Sigmoid colon (tissue), 7 donors: ENCODE results near the gene FKRP. TPM values are rescaled to one million over a fixed set of nuclear protein-coding genes. Genes with fewer than 3 reads are reported as not detected.

Experiments used
- DNase-seq: peaks from one replicate; pipeline ENCODE4 v3.0.0-alpha.2; 2019
- H3K27ac ChIP-seq, 4 donors: fragments of 200-600 bp; sonication (generic); one replicate each; pipeline ENCODE4 v1.5.1; 2016 to 2019; ENCODE audit warnings: mild to moderate bottlenecking in 1 of 4
- H3K27me3 ChIP-seq, 3 donors: fragments of 200-600 bp; sonication (generic); one replicate each; pipeline ENCODE4 v1.5.1; 2019; ENCODE audit warnings: mild to moderate bottlenecking in 1 of 3
- H3K36me3 ChIP-seq, 4 donors: fragments of 200-600 bp; sonication (generic); one replicate each; pipeline ENCODE4 v1.5.1; 2016 to 2019
- H3K4me1 ChIP-seq, 4 donors: fragments of 200-600 bp; sonication (generic); one replicate each; pipeline ENCODE4 v1.5.1; 2017 to 2019
- H3K4me3 ChIP-seq, 4 donors: fragments of 200-600 bp; sonication (generic); one replicate each; pipeline ENCODE4 v1.5.1; 2017 to 2019; ENCODE audit warnings: mild to moderate bottlenecking in 2 of 4, moderate library complexity in 1 of 4
- H3K9me3 ChIP-seq, 4 donors: fragments of 200-600 bp in 3 of 4; sonication (generic) in 3 of 4; one replicate each; pipeline versions ENCODE4 v1.5.1 to v1.6.1; 2013 to 2019
- CTCF ChIP-seq, 4 experiments: fragments of 450-650 bp in 3 of 4; fragments of 200-600 bp in 1 of 4; IDR thresholded peaks; one replicate each; pipeline ENCODE4 v1.5.1; 2016 to 2019; ENCODE audit warnings: antibody characterized with exemption in 4 of 4, mild to moderate bottlenecking in 3 of 4, moderate library complexity in 2 of 4
- EP300 ChIP-seq, 4 donors: sonication (generic); formaldehyde crosslinking; IDR thresholded peaks; one replicate each; pipeline ENCODE4 v1.6.1; 2017; ENCODE audit warnings: antibody characterized with exemption in 4 of 4
- POLR2A ChIP-seq, 2 donors: fragments of 450-650 bp; IDR thresholded peaks; one replicate each; pipeline ENCODE4 v1.6.1; 2016; ENCODE audit warnings: antibody characterized with exemption in 2 of 2, mild to moderate bottlenecking in 2 of 2, moderate library complexity in 2 of 2
- POLR2AphosphoS5 ChIP-seq, 4 donors: sonication (generic); formaldehyde crosslinking; IDR thresholded peaks; one replicate each; pipeline ENCODE4 v1.6.1; 2017; ENCODE audit warnings: antibody characterized with exemption in 4 of 4
- WGBS, 2 donors: extraction: QIAGEN DNeasy Blood & Tissue Kit; methylation state at CpG; one replicate each; pipeline ENCODE4 v1.1.7; 2013; 5-methylcytosine and 5-hydroxymethylcytosine counted together
- intact Hi-C: fragments of 100-400 bp; cut with DNase I; formaldehyde crosslinking; loops from one replicate; pipeline ENCODE4 v1.15.1; 2023
- polyA plus RNA-seq, 3 donors: library from polyadenylated mRNA; stranded (reverse); fragments of 200-250 nt; gene quantifications; one replicate each; pipeline ENCODE4 v1.2.3, GENCODE V29; 2013
- total RNA-seq, 4 donors: library from RNA; depleted of rRNA; stranded (reverse); fragments of >200 nt; gene quantifications; one replicate each; pipeline ENCODE4 v1.1.0, GENCODE V29; 2016
- donor health status: healthy with polysubstance abuse.
- donor health status: Bipolar disorder and iron deficiency.
- donor health status: healthy.

Gene FKRP
- total and polyA plus RNA-seq, 7 donors, result 1.4 to 31.0 (median 15.0) TPM

DNA sequence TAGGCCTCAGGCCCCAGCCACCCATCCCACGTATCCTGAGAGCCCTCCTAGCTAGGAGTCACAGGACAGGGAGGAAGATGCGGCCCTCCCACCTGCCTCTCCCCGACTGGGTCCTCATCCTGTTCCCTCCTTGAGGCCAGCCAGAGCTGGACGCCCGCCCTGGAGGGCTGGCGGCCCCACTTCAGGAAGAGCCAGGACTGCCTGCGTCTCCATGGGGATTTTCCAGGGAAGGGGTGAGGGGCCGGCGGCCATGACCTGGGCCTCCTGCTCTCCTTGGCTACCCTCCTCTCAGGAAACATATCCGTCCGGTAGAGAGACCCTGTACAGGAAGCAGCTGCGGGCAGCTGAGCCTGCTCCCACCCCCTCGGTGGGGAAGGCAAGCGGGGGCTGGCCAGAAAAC lies 17.6 kb upstream of the FKRP start:
- H3K4me1 ChIP-seq, result peaks cover 0 to 19% (median 13%) of the 10 kb centered on the region in 4 donors
- peak overlapping the region; percentile 27 to 51 (median 40) for H3K27ac ChIP-seq
- intact Hi-C loops, result loop anchor here (1.0 kb wide), 1 partner anchor 24 kb away; no protein-coding TSS in a partner anchor
- 75 to 92% methylated on average over 14 of the region's 14 CpGs for WGBS, 2 donors
- peak; percentile 75 for DNase-seq
- no peaks in the 10 kb centered on the region for H3K27me3 ChIP-seq
- peaks cover 55 to 97% (median 84%) of the 10 kb centered on the region in 4 donors for H3K36me3 ChIP-seq
- TF ChIP-seq POLR2AphosphoS5 (IDR thresholded peaks at IDR 0.05) (no peak), POLR2A (IDR thresholded peaks at IDR 0.05) (no peak), EP300 (IDR thresholded peaks at IDR 0.05) (no peak), CTCF (IDR thresholded peaks at IDR 0.05) (no peak)
- no peak overlapping the region for H3K4me3 ChIP-seq
- no peaks in the 10 kb centered on the region for H3K9me3 ChIP-seq

DNA sequence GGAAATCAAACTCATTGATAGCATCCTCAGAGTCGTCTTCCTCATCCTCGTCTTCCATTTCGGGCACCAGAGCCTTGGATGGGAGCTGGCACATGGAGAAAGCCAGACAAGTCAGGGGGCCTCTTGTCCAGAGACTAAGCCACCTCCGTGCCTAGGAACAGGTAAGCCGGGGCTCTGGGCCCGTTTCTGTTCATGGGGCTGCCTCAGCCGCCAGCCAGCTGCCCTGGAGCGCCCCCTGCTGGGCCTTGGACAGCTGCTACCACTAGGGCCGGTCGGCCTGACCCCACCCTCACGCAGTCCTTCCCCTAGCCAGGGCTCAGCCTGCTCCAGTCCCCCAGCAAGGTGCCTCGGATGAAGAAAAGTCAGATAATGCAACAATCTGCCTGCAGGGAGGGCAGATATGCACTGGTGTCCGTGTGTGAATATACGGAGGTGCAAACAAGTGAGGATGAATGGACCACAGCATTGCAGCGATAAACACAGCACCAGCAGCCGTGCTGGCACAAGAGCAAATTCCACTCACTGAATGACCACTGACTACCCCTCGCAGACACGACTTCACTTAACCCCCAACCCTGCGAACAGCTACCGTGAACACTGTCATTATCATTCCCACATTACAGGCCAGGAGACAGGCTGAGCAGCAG lies 17.0 kb upstream of the FKRP start:
- no peaks in the 10 kb centered on the region for H3K27me3 ChIP-seq
- intact Hi-C loops, result loop anchor here (1.0 kb wide), 1 partner anchor 25 kb away; no protein-coding TSS in a partner anchor
- TF ChIP-seq EP300 (IDR thresholded peaks at IDR 0.05) (no peak), POLR2A (IDR thresholded peaks at IDR 0.05) (no peak), POLR2AphosphoS5 (IDR thresholded peaks at IDR 0.05) (no peak), CTCF (IDR thresholded peaks at IDR 0.05) (peak; percentile 73 to 90 (median 88))
- peak overlapping the region; percentile 27 to 51 (median 40) for H3K27ac ChIP-seq
- DNase-seq, result peak; percentile 87
- H3K9me3 ChIP-seq, result no peaks in the 10 kb centered on the region
- H3K4me3 ChIP-seq, result no peak overlapping the region
- WGBS, 2 donors, result 44 to 46% methylated on average over 20 of the region's 20 CpGs
- H3K4me1 ChIP-seq, result peaks cover 0 to 19% (median 13%) of the 10 kb centered on the region in 4 donors
- peaks cover 59 to 97% (median 84%) of the 10 kb centered on the region in 4 donors for H3K36me3 ChIP-seq

- H3K4me1 ChIP-seq, result peaks cover 0 to 19% (median 13%) of the 10 kb centered on the region in 4 donors
- DNase-seq, result no peak
- no peak overlapping the region for H3K4me3 ChIP-seq
- H3K27me3 ChIP-seq, result no peaks in the 10 kb centered on the region
- no peaks in the 10 kb centered on the region for H3K9me3 ChIP-seq
- H3K36me3 ChIP-seq, result peaks cover 61 to 98% (median 84%) of the 10 kb centered on the region in 4 donors
- intact Hi-C loops, result no loop called here
- H3K27ac ChIP-seq, result no peak overlapping the region
- TF ChIP-seq POLR2A (IDR thresholded peaks at IDR 0.05), result no peak
- no peak for TF ChIP-seq EP300 (IDR thresholded peaks at IDR 0.05)
- TF ChIP-seq POLR2AphosphoS5 (IDR thresholded peaks at IDR 0.05), result no peak
- TF ChIP-seq CTCF (IDR thresholded peaks at IDR 0.05), result no peak
- 85 to 89% methylated on average over 7 of the region's 7 CpGs for WGBS, 2 donors
Observed at GRCh38 chr19:46729696-46730095, 16.2 kb upstream of the FKRP start.

DNA sequence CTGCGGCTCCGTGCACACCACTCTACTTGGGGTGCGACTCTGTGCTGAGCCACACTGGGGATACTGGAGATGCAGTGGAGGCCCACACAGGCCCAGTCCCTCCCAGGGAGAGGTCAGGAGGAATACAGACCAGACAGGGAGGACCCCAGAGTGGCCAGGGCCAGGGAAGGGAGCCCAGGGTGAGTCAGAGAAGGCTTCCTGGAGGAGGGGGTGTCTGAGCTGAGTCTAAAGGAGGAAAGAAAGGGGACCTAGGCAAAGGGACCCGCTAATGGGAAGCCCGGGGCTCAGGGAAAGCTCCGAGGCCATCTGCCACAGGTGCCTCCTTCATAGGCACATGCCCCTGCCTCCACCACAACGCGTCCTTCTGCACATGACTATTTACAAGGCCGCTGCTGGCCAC lies 15.7 kb upstream of the FKRP start:
- no peaks in the 10 kb centered on the region for H3K9me3 ChIP-seq
- no peak overlapping the region for H3K27ac ChIP-seq

GRCh38 chr19:46730595-46730994 lies 15.3 kb upstream of the FKRP start:
- H3K4me3 ChIP-seq, result no peak overlapping the region
- WGBS, 2 donors, result 96 to 97% methylated on average over 14 of the region's 14 CpGs
- intact Hi-C loops, result no loop called here
- H3K27me3 ChIP-seq, result no peaks in the 10 kb centered on the region
- H3K36me3 ChIP-seq, result peaks cover 52 to 98% (median 81%) of the 10 kb centered on the region in 4 donors
- H3K27ac ChIP-seq, result no peak overlapping the region
- peaks cover 0 to 19% (median 13%) of the 10 kb centered on the region in 4 donors for H3K4me1 ChIP-seq
- DNase-seq, result peak; percentile 66
- H3K9me3 ChIP-seq, result no peaks in the 10 kb centered on the region
- TF ChIP-seq CTCF (IDR thresholded peaks at IDR 0.05) (no peak), POLR2AphosphoS5 (IDR thresholded peaks at IDR 0.05) (no peak), POLR2A (IDR thresholded peaks at IDR 0.05) (no peak), EP300 (IDR thresholded peaks at IDR 0.05) (no peak)

More for the DNA sequence above, 15.7 kb upstream of the FKRP start:
- peaks cover 0 to 19% (median 13%) of the 10 kb centered on the region in 4 donors for H3K4me1 ChIP-seq
- no peak overlapping the region for H3K4me3 ChIP-seq
- TF ChIP-seq POLR2A (IDR thresholded peaks at IDR 0.05) (no peak), POLR2AphosphoS5 (IDR thresholded peaks at IDR 0.05) (no peak)
- no peaks in the 10 kb centered on the region for H3K27me3 ChIP-seq
- WGBS, 2 donors, result 95 to 98% methylated on average over 9 of the region's 9 CpGs
- DNase-seq, result no peak
- intact Hi-C loops, result no loop called here
- H3K36me3 ChIP-seq, result peaks cover 56 to 98% (median 84%) of the 10 kb centered on the region in 4 donors
